C4-2B (cell line): Measurements from ENCODE around the gene CYP27A1.

Experiments used
- H3K27ac ChIP-seq: fragments of 450-650 bp; 2 replicates; pipeline ENCODE4 v1.5.1; 2017
- ZFX ChIP-seq: fragments of 450-650 bp; IDR thresholded peaks from 2 replicates; pipeline ENCODE4 v1.6.1; 2017
- TF ChIP-seq, protein P1 (sequence below): fragments of 450-650 bp; conservative IDR thresholded peaks from 2 replicates; pipeline ENCODE4 v1.5.1; 2017; ENCODE audit warnings: mild to moderate bottlenecking

CYP27A1 gene

DNA sequence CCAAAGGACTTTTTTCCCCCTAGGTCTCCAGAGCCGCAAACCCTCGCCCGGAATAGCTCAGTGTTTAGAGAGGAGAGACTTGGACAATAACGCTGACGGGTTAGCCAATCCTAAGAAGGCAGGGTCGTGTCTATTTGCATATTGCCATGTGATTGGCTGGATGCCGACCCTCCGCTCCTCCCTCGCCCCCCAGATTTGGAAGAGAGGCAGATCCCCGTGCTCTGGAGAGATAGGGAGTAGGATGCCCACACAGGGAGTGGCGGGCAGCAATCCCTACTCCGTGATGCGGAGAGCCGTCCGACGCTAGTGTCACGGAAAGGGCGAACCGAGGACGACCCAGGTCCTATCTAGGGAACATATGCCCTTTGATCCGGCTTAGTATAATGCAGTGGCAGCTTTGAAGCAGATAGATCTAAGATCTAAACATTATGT, 79.0 kb downstream of the CYP27A1 start:
- TF ChIP-seq, protein P1, sequence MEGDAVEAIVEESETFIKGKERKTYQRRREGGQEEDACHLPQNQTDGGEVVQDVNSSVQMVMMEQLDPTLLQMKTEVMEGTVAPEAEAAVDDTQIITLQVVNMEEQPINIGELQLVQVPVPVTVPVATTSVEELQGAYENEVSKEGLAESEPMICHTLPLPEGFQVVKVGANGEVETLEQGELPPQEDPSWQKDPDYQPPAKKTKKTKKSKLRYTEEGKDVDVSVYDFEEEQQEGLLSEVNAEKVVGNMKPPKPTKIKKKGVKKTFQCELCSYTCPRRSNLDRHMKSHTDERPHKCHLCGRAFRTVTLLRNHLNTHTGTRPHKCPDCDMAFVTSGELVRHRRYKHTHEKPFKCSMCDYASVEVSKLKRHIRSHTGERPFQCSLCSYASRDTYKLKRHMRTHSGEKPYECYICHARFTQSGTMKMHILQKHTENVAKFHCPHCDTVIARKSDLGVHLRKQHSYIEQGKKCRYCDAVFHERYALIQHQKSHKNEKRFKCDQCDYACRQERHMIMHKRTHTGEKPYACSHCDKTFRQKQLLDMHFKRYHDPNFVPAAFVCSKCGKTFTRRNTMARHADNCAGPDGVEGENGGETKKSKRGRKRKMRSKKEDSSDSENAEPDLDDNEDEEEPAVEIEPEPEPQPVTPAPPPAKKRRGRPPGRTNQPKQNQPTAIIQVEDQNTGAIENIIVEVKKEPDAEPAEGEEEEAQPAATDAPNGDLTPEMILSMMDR, result no peak
- TF ChIP-seq ZFX, result no peak
- no peak overlapping the region for H3K27ac ChIP-seq

DNA sequence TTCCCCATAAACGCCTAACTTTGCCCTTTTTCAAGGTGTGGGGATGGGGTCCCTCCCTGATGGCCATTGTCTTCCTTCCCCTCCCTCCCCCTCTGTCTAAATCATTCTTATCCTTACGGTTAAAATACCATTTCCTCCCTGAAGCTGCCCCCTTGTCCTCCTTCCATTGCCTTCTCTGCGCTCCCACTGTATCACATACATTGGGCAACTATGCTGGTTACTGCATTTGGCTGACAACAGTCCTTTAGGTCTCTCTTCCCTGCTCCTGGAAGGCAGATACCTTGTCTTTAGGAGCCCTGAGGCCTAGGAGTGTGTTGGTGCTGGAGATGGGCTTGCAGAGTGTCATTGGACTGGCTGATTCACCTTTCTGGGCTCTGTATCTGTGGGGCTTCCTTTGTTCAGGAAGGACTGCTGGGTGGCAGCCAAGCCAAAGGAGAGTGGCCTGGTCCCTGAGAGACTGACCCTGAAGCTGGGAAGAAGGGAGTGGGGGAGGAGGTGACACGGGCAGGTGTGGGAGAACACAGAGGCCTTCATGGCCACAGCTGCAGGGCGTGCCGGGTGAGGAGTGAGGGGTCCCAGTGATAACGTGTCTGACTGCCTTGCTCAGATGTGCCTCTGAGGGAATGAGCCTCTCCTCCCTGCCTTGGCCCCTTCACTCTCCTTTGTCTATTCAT, 79.8 kb downstream of the CYP27A1 start:
- TF ChIP-seq ZFX, result no peak
- TF ChIP-seq, protein P1, result no peak
- no peak overlapping the region for H3K27ac ChIP-seq

DNA sequence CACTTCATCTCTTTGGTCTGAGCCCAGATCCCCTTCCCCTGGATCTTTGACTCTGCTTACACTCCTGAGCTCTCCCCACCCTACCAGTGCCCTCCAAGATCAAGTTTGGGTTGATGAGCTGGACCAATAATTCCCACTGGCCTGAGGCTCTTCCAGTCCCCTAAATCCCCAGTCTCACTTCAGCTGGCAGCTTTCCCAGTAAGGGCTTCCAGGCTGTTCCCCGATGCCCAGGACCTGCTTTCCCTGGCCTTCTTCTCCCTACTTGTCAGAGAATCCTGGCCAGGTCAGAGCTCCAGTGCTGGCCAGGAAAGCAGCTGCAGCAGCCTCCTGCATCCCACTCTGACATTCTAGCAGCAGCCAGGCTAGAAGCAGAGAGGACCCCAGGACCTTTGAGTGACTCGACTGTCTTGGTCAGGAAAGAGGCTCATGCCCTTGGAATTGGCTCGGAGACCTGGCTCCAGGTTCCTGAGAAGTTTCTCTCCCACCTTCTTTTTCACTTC, 81.1 kb downstream of the CYP27A1 start:
- TF ChIP-seq, protein P1, result no peak
- TF ChIP-seq ZFX, result no peak
- no peak overlapping the region for H3K27ac ChIP-seq
